HepG2 (cell line): ENCODE measurements around the gene EXO1. TPM values are rescaled to one million over a fixed set of nuclear protein-coding genes. Genes with fewer than 3 reads are reported as not detected.

Experiments
- ELF1 ChIP-seq: sonication (generic); formaldehyde crosslinking; IDR thresholded peaks from 2 replicates; pipeline ENCODE4 v1.4.0; 2020; ENCODE audit warnings: missing genetic modification reagents
- FOSL2 ChIP-seq: sonication (generic); formaldehyde crosslinking; IDR thresholded peaks from 2 replicates; pipeline ENCODE4 v1.4.0; 2020; ENCODE audit warnings: missing genetic modification reagents
- FOXP1 ChIP-seq, 2 experiments: fragments of 450-650 bp in 1 of 2; IDR thresholded peaks; 2 replicates each; pipeline ENCODE4 v1.6.1; 2017 to 2018; ENCODE audit warnings: antibody characterized with exemption in 1 of 2
- MAFK ChIP-seq, 2 experiments: IDR thresholded peaks in 1 of 2; conservative IDR thresholded peaks in 1 of 2; 2 replicates each; pipeline ENCODE4 v1.6.1; 2011; ENCODE audit warnings: improper control_type of control experiment in 2 of 2, low read length in 2 of 2
- NR1H2 ChIP-seq: sonication (generic); formaldehyde crosslinking; IDR thresholded peaks from 2 replicates; pipeline ENCODE4 v1.8.1; 2022; ENCODE audit warnings: low read depth, missing genetic modification reagents, borderline replicate concordance
- PAWR ChIP-seq: sonication (generic); formaldehyde crosslinking; IDR thresholded peaks from 2 replicates; pipeline ENCODE4 v1.4.0; 2020; ENCODE audit warnings: missing genetic modification reagents, mild to moderate bottlenecking, borderline replicate concordance
- REPIN1 ChIP-seq: sonication (generic); formaldehyde crosslinking; IDR thresholded peaks from 2 replicates; pipeline ENCODE4 v1.8.0; 2022; ENCODE audit warnings: missing genetic modification reagents, low read depth, mild to moderate bottlenecking, borderline replicate concordance
- SIN3B ChIP-seq: fragments of 150-350 bp; IDR thresholded peaks from 2 replicates; pipeline ENCODE4 v1.6.1; 2014; ENCODE audit warnings: low read length
- SMYD3 ChIP-seq: sonication (generic); formaldehyde crosslinking; IDR thresholded peaks from 2 replicates; pipeline ENCODE4 v1.8.1; 2023; ENCODE audit warnings: mild to moderate bottlenecking, missing genetic modification reagents
- TARDBP ChIP-seq: sonication (generic); formaldehyde crosslinking; IDR thresholded peaks from 2 replicates; pipeline ENCODE4 v1.8.0; 2022; ENCODE audit warnings: mild to moderate bottlenecking, missing genetic modification reagents
- ZBTB38 ChIP-seq: sonication (generic); formaldehyde crosslinking; IDR thresholded peaks from 2 replicates; pipeline ENCODE4 v1.5.1; 2020; ENCODE audit warnings: mild to moderate bottlenecking, missing genetic modification reagents
- ZNF282 ChIP-seq: fragments of 450-650 bp; IDR thresholded peaks from 2 replicates; pipeline ENCODE4 v1.6.1; 2018; ENCODE audit not compliant: partially characterized antibody
- ZNF460 ChIP-seq: sonication (generic); formaldehyde crosslinking; IDR thresholded peaks from 2 replicates; pipeline ENCODE4 v1.5.1; 2020; ENCODE audit warnings: missing genetic modification reagents, mild to moderate bottlenecking, borderline replicate concordance
- ZNF558 ChIP-seq: sonication (generic); formaldehyde crosslinking; IDR thresholded peaks from 2 replicates; pipeline ENCODE4 v1.9.0; 2022; ENCODE audit warnings: mild to moderate bottlenecking, missing genetic modification reagents, borderline replicate concordance
- ZNF616 ChIP-seq: sonication (generic); formaldehyde crosslinking; IDR thresholded peaks from 2 replicates; pipeline ENCODE4 v1.5.0; 2020; ENCODE audit warnings: low read depth, mild to moderate bottlenecking, missing genetic modification reagents
- ZNF776 ChIP-seq: sonication (generic); formaldehyde crosslinking; IDR thresholded peaks from 2 replicates; pipeline ENCODE4 v1.4.0; 2020; ENCODE audit warnings: mild to moderate bottlenecking, missing genetic modification reagents
- polyA plus RNA-seq, 8 experiments: library from polyadenylated mRNA; depleted of rRNA in 3 of 8; stranded (reverse) in 7 of 8; unstranded in 1 of 8; fragments of >200 nt; fragmentation: Illumina TruSeq in 4 of 8; extraction: Trizol in 4 of 8; gene quantifications; 2 replicates each; pipeline versions ENCODE4 v1.2.1 to v1.2.3, GENCODE V29; 2011 to 2016; ENCODE audit warnings: low read depth in 4 of 8, missing spikeins in 1 of 8, mixed read lengths in 1 of 8; ENCODE audit not compliant: insufficient read depth in 1 of 8
- total RNA-seq, 5 experiments: library from RNA; depleted of rRNA; stranded (reverse); fragments of >200 nt; fragmentation: Illumina TruSeq; extraction: Trizol; gene quantifications; 2 replicates each; pipeline ENCODE4 v1.2.3, GENCODE V29; 2016; ENCODE audit warnings: low read depth in 1 of 5
- TF ChIP-seq, protein P1 (sequence below): sonication (generic); formaldehyde crosslinking; IDR thresholded peaks from 2 replicates; pipeline ENCODE4 v1.5.0; 2020; ENCODE audit warnings: mild to moderate bottlenecking, missing genetic modification reagents, borderline replicate concordance
- TF ChIP-seq, protein P2 (sequence below): sonication (generic); formaldehyde crosslinking; IDR thresholded peaks from 2 replicates; pipeline ENCODE4 v1.9.0; 2022; ENCODE audit warnings: low read depth, missing genetic modification reagents
- TF ChIP-seq, protein P3 (sequence below): sonication (generic); formaldehyde crosslinking; IDR thresholded peaks from 2 replicates; pipeline ENCODE4 v1.8.1; 2023; ENCODE audit warnings: mild to moderate bottlenecking, missing genetic modification reagents, borderline replicate concordance
- TF ChIP-seq, protein P4 (sequence below): sonication (generic); formaldehyde crosslinking; IDR thresholded peaks from 2 replicates; pipeline ENCODE4 v1.4.0; 2020; ENCODE audit warnings: missing genetic modification reagents, borderline replicate concordance
- TF ChIP-seq, protein P5 (sequence below): sonication (generic); formaldehyde crosslinking; IDR thresholded peaks from 2 replicates; pipeline ENCODE4 v1.4.0; 2020; ENCODE audit warnings: mild to moderate bottlenecking, missing genetic modification reagents

EXO1 gene
- total and polyA plus RNA-seq, 2 of the 13 experiments (the other 11 are each of a cell fraction or from before 2014, with no cell fraction given) = 3.2 to 26.1 TPM

DNA sequence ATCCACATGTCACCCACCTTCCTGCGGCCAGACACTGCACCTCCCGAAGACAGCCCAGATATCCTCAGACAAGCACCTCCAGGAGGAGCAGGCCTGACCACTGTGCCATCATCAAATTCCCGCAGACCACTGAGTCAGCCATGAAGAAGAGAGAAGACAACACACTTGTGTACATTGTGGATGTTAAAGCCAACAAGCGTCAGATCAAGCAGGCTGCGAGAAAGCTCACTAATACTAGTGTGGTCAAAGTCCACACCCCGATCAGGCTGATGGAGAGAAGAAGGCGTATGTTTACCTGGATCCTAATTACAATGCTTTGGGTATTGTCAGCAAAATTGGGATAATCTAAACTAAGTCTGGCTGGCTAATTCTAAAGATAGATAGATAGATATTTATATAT is 68.2 kb downstream of the EXO1 start (continued):
- TF ChIP-seq, protein P1, sequence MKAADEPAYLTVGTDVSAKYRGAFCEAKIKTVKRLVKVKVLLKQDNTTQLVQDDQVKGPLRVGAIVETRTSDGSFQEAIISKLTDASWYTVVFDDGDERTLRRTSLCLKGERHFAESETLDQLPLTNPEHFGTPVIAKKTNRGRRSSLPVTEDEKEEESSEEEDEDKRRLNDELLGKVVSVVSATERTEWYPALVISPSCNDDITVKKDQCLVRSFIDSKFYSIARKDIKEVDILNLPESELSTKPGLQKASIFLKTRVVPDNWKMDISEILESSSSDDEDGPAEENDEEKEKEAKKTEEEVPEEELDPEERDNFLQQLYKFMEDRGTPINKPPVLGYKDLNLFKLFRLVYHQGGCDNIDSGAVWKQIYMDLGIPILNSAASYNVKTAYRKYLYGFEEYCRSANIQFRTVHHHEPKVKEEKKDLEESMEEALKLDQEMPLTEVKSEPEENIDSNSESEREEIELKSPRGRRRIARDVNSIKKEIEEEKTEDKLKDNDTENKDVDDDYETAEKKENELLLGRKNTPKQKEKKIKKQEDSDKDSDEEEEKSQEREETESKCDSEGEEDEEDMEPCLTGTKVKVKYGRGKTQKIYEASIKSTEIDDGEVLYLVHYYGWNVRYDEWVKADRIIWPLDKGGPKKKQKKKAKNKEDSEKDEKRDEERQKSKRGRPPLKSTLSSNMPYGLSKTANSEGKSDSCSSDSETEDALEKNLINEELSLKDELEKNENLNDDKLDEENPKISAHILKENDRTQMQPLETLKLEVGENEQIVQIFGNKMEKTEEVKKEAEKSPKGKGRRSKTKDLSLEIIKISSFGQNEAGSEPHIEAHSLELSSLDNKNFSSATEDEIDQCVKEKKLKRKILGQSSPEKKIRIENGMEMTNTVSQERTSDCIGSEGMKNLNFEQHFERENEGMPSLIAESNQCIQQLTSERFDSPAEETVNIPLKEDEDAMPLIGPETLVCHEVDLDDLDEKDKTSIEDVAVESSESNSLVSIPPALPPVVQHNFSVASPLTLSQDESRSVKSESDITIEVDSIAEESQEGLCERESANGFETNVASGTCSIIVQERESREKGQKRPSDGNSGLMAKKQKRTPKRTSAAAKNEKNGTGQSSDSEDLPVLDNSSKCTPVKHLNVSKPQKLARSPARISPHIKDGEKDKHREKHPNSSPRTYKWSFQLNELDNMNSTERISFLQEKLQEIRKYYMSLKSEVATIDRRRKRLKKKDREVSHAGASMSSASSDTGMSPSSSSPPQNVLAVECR (CRISPR knock-in tag) = no peak
- TF ChIP-seq, protein P2, sequence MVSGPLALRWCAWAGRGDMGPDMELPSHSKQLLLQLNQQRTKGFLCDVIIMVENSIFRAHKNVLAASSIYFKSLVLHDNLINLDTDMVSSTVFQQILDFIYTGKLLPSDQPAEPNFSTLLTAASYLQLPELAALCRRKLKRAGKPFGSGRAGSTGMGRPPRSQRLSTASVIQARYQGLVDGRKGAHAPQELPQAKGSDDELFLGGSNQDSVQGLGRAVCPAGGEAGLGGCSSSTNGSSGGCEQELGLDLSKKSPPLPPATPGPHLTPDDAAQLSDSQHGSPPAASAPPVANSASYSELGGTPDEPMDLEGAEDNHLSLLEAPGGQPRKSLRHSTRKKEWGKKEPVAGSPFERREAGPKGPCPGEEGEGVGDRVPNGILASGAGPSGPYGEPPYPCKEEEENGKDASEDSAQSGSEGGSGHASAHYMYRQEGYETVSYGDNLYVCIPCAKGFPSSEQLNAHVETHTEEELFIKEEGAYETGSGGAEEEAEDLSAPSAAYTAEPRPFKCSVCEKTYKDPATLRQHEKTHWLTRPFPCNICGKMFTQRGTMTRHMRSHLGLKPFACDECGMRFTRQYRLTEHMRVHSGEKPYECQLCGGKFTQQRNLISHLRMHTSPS (CRISPR knock-in tag) = no peak
- TF ChIP-seq ZBTB38 (CRISPR knock-in tag) (no peak), FOXP1 (IDR thresholded peaks at IDR 0.05) (no peak), FOXP1 (CRISPR knock-in tag; IDR thresholded peaks at IDR 0.05) (peak; percentile 43; the same call in 1 of the 2 replicates), ZNF558 (no peak), ZNF776 (no peak), SIN3B (no peak), MAFK (conservative IDR thresholded peaks at IDR 0.05 in 1 of 2, IDR thresholded peaks at IDR 0.05 in 1 of 2; ENCODE audit: low read length in 2 of 2) (peak in 1 of 2 experiments; percentile 26; a peak in 2 of 4 replicates), ZNF616 (CRISPR knock-in tag) (no peak), NR1H2 (CRISPR knock-in tag) (no peak), REPIN1 (no peak), TARDBP (CRISPR knock-in tag) (no peak), ELF1 (no peak), ZNF282 (no peak), FOSL2 (CRISPR knock-in tag) (peak; percentile 43; the same call in 1 of the 2 replicates), SMYD3 (no peak), ZNF460 (CRISPR knock-in tag) (no peak), PAWR (no peak)
- TF ChIP-seq, protein P3, sequence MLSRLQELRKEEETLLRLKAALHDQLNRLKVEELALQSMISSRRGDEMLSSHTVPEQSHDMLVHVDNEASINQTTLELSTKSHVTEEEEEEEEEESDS (CRISPR knock-in tag) = no peak
- TF ChIP-seq, protein P4, sequence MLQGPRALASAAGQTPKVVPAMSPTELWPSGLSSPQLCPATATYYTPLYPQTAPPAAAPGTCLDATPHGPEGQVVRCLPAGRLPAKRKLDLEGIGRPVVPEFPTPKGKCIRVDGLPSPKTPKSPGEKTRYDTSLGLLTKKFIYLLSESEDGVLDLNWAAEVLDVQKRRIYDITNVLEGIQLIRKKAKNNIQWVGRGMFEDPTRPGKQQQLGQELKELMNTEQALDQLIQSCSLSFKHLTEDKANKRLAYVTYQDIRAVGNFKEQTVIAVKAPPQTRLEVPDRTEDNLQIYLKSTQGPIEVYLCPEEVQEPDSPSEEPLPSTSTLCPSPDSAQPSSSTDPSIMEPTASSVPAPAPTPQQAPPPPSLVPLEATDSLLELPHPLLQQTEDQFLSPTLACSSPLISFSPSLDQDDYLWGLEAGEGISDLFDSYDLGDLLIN (CRISPR knock-in tag) = no peak
- TF ChIP-seq, protein P5, sequence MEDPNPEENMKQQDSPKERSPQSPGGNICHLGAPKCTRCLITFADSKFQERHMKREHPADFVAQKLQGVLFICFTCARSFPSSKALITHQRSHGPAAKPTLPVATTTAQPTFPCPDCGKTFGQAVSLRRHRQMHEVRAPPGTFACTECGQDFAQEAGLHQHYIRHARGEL (CRISPR knock-in tag) = no peak
